Measurements from ENCODE around the gene SLU7. TPM values are rescaled to one million over a fixed set of nuclear protein-coding genes. Genes with fewer than 3 reads are reported as not detected.

The SLU7 gene
- total RNA-seq, 4 donors from 2014 or later: 43.5 to 82.0 (median 69.5) TPM

DNA sequence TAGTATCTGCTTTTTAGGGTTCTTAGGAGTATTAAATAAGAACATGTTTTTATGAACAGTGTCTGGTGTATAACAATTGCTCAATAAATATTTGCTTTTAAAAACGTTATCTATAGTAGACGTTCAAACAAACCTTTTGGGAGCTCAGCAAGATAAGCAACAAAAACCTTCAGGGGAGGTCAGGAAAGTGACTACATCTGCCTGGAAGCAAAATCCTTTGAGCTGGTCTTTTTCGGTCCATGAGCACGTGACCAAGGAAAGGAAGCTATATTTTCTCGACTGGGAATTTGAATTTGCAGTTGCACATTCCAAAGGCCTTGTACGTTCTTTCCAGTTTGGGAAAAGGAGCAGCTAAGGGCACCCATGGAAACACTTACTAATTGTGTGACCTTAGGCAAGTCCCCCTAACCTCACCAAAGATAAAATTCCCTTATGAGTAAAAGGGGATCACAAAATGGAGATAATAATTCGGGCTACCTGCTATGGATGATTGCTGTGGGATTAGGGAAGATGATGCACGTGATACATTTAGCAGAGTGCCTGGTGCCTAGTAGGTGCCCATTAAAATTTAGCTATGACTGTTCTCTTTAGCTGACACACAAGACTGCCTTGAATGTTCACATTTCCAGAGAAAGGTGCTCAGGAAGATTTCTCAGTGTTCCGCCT lies 48.1 kb upstream of the SLU7 start:
- peaks cover 0 to 15% (median 9%) of the 10 kb centered on the region in 4 donors for H3K4me1 ChIP-seq
- DNase-seq (ENCODE audit: extremely low spot score): no peak
- intact Hi-C loops (cut with DNase I): no loop called here
- H3K27me3 ChIP-seq: no peaks in the 10 kb centered on the region
- peak overlapping the region in 2 of 4 donors; percentile 34 to 51 for H3K4me3 ChIP-seq
- no peaks in the 10 kb centered on the region for H3K36me3 ChIP-seq
- WGBS: 62% methylated on average over 9 of the region's 9 CpGs
- no peaks in the 10 kb centered on the region for H3K9me3 ChIP-seq
- TF ChIP-seq POLR2A (IDR thresholded peaks at IDR 0.05; ENCODE audit: low read depth) (no peak), POLR2AphosphoS5 (IDR thresholded peaks at IDR 0.05) (no peak), EP300 (IDR thresholded peaks at IDR 0.05) (no peak)
- TF ChIP-seq, protein P1, sequence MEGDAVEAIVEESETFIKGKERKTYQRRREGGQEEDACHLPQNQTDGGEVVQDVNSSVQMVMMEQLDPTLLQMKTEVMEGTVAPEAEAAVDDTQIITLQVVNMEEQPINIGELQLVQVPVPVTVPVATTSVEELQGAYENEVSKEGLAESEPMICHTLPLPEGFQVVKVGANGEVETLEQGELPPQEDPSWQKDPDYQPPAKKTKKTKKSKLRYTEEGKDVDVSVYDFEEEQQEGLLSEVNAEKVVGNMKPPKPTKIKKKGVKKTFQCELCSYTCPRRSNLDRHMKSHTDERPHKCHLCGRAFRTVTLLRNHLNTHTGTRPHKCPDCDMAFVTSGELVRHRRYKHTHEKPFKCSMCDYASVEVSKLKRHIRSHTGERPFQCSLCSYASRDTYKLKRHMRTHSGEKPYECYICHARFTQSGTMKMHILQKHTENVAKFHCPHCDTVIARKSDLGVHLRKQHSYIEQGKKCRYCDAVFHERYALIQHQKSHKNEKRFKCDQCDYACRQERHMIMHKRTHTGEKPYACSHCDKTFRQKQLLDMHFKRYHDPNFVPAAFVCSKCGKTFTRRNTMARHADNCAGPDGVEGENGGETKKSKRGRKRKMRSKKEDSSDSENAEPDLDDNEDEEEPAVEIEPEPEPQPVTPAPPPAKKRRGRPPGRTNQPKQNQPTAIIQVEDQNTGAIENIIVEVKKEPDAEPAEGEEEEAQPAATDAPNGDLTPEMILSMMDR (IDR thresholded peaks at IDR 0.05): no peak
- peak overlapping the region in 1 of 4 donors; percentile 36 for H3K27ac ChIP-seq (replicated peaks in 1 of 4)

DNA sequence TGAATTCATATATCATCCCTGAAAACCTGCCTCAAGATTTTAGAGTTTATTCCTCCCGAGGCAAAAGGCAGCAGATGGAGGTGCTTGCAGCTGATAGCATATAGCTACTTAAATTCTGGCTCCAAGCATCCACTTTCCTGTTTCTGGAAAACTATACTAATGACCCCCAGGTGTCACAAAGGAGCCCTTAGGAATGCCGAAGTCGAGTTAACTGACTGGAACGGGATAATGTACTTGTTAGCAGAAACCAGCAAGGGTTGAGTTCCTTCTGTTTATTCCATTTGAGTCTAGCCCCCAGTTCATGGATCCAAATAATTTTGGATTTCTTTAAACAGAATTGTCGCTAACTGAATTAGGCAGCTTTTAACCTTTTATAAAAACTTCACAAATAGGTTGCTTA lies 47.2 kb upstream of the SLU7 start:
- intact Hi-C loops (cut with DNase I): no loop called here

DNA sequence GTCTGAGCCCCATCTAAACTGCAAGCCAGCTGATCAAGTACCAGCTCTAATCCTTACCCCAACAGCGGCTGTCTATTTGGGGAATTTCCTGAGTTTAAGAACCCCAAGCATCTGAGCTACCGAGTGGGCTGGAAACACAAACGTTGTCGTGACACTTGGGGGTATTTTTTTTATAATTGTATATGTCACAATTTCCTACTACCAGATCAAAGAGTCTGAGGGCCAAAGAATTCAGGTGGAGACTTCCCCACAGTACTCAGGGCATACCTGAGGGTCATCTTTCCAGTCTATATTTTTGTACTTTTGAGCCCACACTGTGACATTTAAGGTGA lies 45.6 kb upstream of the SLU7 start:
- Histone ChIP-seq H3K4me3 (no peak overlapping the region), H3K4me1 (peaks cover 0 to 15% (median 2%) of the 10 kb centered on the region in 4 donors), H3K36me3 (no peaks in the 10 kb centered on the region), H3K27me3 (no peaks in the 10 kb centered on the region), H3K9me3 (no peaks in the 10 kb centered on the region), H3K27ac (replicated peaks in 1 of 4) (no peak overlapping the region)
- WGBS: 71% methylated on average over 4 of the region's 4 CpGs
- no peak for DNase-seq (ENCODE audit: extremely low spot score)
- intact Hi-C loops (cut with DNase I): no loop called here
- TF ChIP-seq POLR2A (IDR thresholded peaks at IDR 0.05; ENCODE audit: low read depth): no peak
- TF ChIP-seq EP300 (IDR thresholded peaks at IDR 0.05): no peak
- TF ChIP-seq, protein P1 (IDR thresholded peaks at IDR 0.05): no peak
- no peak for TF ChIP-seq POLR2AphosphoS5 (IDR thresholded peaks at IDR 0.05)

More for the DNA sequence above, 47.2 kb upstream of the SLU7 start:
- H3K27me3 ChIP-seq: no peaks in the 10 kb centered on the region
- no peak for DNase-seq (ENCODE audit: extremely low spot score)
- no peak overlapping the region for H3K27ac ChIP-seq (replicated peaks in 1 of 4)
- peaks cover 0 to 15% (median 5%) of the 10 kb centered on the region in 4 donors for H3K4me1 ChIP-seq
- H3K36me3 ChIP-seq: no peaks in the 10 kb centered on the region
- H3K9me3 ChIP-seq: no peaks in the 10 kb centered on the region
- no peak overlapping the region for H3K4me3 ChIP-seq
- TF ChIP-seq POLR2AphosphoS5 (IDR thresholded peaks at IDR 0.05) (no peak), EP300 (IDR thresholded peaks at IDR 0.05) (no peak), POLR2A (IDR thresholded peaks at IDR 0.05; ENCODE audit: low read depth) (no peak)
- TF ChIP-seq, protein P1 (IDR thresholded peaks at IDR 0.05): no peak
- 79% methylated on average over 5 of the region's 5 CpGs for WGBS

DNA sequence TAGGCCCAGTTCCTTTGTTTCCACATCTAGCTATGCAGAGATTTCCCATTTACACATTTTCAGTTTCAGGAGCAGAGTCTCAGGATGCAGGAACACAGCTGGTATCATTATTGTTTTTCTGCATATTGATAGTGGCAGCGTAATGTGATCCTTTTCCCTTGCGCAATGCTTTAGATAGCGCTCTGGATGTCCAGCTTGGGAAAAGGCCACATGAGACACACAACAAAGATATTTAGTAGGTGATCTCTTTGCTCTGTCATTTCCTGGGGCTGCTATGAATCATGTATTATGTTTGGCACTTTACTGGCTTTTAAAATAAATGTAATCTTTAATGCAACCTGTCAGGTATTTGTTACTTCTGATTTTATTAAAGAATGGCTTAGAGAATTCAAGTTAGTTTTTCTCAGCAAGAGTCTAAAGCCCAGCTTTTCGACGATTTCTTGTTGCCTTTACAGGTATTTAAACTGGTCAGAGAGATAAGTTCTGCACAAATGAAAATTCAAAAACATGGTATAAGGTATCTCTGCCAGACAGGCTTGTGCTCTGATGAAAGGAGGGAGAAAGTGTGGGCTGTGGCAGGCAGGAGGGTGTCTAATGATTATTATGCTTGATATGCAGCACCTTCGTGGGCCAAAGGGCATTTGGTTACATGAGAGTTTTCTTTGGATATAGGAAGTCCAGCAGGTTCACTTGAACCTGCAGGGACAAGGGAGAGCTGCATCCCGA lies 45.0 kb upstream of the SLU7 start:
- DNase-seq (ENCODE audit: extremely low spot score): no peak
- no peaks in the 10 kb centered on the region for H3K36me3 ChIP-seq
- H3K4me3 ChIP-seq: no peak overlapping the region
- WGBS: 70% methylated on average over 7 of the region's 7 CpGs
- peaks cover 0 to 15% (median 2%) of the 10 kb centered on the region in 4 donors for H3K4me1 ChIP-seq
- H3K27me3 ChIP-seq: no peaks in the 10 kb centered on the region
- H3K27ac ChIP-seq (replicated peaks in 1 of 4): no peak overlapping the region
- H3K9me3 ChIP-seq: no peaks in the 10 kb centered on the region
- TF ChIP-seq POLR2A (IDR thresholded peaks at IDR 0.05; ENCODE audit: low read depth): no peak
- no peak for TF ChIP-seq POLR2AphosphoS5 (IDR thresholded peaks at IDR 0.05)
- no peak for TF ChIP-seq EP300 (IDR thresholded peaks at IDR 0.05)
- TF ChIP-seq, protein P1 (IDR thresholded peaks at IDR 0.05): no peak
- intact Hi-C loops (cut with DNase I): no loop called here
